Measurements from ENCODE around the gene C17orf78.
"Not testable (repeated sequence)": the region's sequence is repeated elsewhere in the genome, so short reads cannot be mapped to it uniquely, and the experiment has no call there.

C17orf78 gene

GRCh38 chr17:37385474-37385990, 9.7 kb downstream of the C17orf78 start:
- DNase-seq = no peak

GRCh38 chr17:37386462-37386861, 10.7 kb downstream of the C17orf78 start:
- DNase-seq = no peak

- peak in 1 of 56 donors; percentile 5 for DNase-seq
Observed at GRCh38 chr17:37388266-37388665, 12.5 kb downstream of the C17orf78 start.

- DNase-seq = no peak
Observed at GRCh38 chr17:37389160-37389559, 13.4 kb downstream of the C17orf78 start.

DNA sequence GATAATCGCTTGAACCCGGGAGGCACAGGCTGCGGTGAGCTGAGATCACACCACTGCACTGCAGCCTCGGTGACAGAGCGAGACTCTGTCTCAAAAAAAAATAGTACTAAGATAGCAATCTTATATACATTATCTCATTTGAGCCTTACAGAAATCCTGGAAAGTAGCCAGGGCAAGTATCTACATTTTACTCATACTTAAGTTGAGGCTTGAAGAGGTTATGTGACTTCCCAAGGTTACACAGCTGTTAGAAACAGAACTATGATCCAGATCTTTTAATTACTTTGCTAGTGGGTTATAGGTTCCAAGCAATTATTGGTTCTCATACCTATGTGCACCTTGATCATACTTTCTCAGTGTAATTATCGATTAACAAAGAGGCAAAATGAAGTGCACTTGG, 15.4 kb downstream of the C17orf78 start:
- no peak for DNase-seq

- no peak for DNase-seq
Observed at GRCh38 chr17:37392024-37392590, 16.3 kb downstream of the C17orf78 start.

- no peak for DNase-seq
Observed at GRCh38 chr17:37393352-37393751, 17.6 kb downstream of the C17orf78 start.

GRCh38 chr17:37399265-37399803, 23.5 kb downstream of the C17orf78 start:
- no peak for DNase-seq

- DNase-seq = no peak
Observed at GRCh38 chr17:37400505-37400904, 24.7 kb downstream of the C17orf78 start.

DNA sequence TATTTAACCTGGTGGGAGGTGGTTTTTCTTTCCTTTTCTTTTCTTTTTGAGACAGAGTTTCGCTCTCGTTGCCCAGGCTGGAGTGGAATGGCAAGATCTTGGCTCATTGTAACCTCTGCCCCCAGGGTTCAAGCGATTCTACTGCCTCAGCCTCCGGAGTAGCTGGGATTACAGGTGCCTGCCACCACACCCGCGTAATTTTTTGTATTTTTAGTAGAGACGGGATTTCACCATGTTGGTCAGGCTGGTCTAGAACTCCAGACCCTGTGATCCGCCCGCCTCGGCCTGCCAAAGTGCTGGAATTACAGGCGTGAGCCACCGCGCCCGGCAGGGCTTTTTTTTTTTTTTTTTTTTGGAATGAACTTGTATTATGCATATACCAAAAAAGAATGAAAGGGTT, 29.7 kb downstream of the C17orf78 start:
- DNase-seq = not testable (repeated sequence)

DNA sequence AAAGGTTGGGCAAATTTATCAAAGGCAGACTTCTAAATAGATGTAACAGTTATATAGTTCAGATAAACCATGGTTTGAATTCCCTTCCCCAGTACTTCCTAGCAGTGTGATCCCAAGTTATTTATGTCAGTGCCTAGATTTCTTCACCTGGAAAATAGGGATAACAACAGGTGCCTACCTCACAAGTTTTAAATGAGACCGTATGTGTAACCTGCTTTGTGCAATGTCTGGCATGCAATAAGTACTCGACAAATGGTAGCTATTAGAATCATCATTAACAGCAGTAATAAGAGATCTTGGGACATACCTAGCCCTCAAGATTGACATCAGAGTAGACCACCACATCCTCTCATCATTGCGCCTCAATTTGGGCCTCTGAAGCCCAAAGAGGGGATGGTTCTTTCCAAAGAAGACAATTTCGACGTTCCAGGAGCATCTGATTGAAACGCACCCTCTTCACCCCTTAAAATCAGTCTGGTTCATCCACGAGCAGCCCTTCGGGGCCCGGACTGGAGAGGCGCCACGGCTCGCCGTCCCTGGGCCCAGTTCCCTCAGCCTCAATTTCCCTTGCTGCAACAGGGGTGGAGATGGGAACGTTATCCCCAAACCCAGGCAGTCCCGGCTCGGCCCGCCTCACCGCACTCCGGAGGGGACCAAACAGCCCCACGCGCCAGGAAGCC, 30.3 kb downstream of the C17orf78 start:
- DNase-seq = peak in 3 of 56 donors; percentile 8 to 59 (median 28)

DNA sequence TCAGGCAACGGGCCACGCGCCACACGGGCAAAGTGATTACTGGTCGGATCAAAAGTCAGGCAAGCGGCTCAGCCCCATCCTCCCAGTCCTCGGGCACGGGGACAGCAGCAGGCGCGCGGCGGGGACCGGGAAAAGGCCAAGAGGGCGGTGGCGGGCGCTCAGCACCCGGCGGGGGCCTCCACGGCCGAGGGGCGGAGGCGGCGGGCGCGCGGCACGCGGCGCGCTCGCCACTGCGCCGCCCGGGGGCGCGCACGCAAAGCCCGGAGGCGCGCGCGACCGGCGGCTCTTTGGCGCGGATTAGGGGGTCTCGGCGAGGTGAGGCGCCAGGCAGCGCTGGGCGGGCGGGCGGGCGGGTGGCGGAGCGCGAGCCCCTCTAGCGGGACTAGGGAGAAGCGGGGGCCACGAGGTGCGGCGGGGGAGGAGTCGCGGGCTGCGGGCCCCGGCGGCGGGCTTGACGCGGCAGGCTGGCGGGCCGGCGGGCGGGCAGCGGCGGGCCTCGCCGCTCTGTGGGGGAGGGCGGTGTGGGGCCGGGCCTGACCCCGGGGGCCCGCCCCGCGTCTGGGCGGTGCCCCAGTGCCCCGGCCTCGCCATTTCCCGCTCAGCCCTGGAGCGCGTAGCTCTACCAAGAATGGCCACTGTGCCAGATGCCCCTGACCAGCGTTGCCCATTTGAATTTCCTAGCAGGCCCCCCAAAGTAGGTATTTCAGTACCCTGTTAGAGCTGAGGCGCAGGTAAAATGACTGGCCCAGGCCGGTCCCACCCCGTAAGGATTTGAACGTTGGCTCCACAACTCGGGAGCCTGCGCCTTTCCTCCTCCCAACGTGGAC, 31.1 kb downstream of the C17orf78 start, which contains the start of the genes ACACA and TADA2A:
TSS of gene ACACA (minus strand) at position 202 of the 827 bp plus-strand sequence. CDS start 537 bp downstream, outside the sequence.
TSS of gene TADA2A (plus strand) at position 252 of the 827 bp plus-strand sequence. CDS start 4,480 bp downstream, outside the sequence.
- peak in 53 of 56 donors; percentile 14 to 87 (median 67) for DNase-seq

- DNase-seq = not testable (repeated sequence)
Observed at GRCh38 chr17:37408145-37408479, 32.3 kb downstream of the C17orf78 start.

DNA sequence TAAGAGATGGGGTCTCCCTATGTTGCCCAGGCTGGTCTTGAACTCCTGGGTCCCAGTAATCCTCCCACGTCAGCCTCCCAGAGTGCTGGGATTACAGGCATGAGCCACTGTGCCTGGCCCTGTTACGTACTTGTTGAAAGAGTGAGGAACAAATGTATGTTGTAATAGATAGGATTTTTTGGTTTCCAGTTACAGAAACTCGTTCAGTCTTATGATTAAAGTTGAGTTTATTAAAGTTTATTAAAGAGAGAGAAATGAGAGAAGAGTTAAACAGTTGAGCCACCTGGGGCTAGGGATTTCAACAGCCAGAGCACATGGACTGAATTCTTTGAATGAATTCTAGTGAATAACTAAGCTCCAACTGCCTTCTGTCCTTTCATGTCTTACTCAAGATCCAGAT, 34.6 kb downstream of the C17orf78 start:
- DNase-seq = no peak

GRCh38 chr17:37413875-37414519, 38.2 kb downstream of the C17orf78 start:
- no peak for DNase-seq

GRCh38 chr17:37417852-37418251, 42.1 kb downstream of the C17orf78 start:
- DNase-seq = no peak

GRCh38 chr17:37422971-37423625, 47.3 kb downstream of the C17orf78 start:
- no peak for DNase-seq

- no peak for DNase-seq
Observed at GRCh38 chr17:37425268-37425667, 49.5 kb downstream of the C17orf78 start.

GRCh38 chr17:37429039-37429438, 53.3 kb downstream of the C17orf78 start:
- no peak for DNase-seq

GRCh38 chr17:37429453-37429852, 53.7 kb downstream of the C17orf78 start:
- DNase-seq = no peak
